ENCODE data around the gene CCDC88C.

Gene CCDC88C

GRCh38 chr14:91377700-91378652 lies 39.6 kb downstream of the CCDC88C start:
- no peak for DNase-seq (ENCODE audit: low read depth in 2 of 2)

GRCh38 chr14:91376547-91377477 lies 40.8 kb downstream of the CCDC88C start:
- no peak for DNase-seq (ENCODE audit: low read depth in 2 of 2)

GRCh38 chr14:91375720-91376452 lies 41.7 kb downstream of the CCDC88C start:
- DNase-seq (ENCODE audit: low read depth in 2 of 2): no peak

- no peak for DNase-seq (ENCODE audit: low read depth in 2 of 2)
These were observed 42.5 kb downstream of the CCDC88C start for GRCh38 chr14:91374879-91375702.

- DNase-seq (ENCODE audit: low read depth in 2 of 2): no peak
These were observed 43.2 kb downstream of the CCDC88C start for GRCh38 chr14:91374287-91374878.

- DNase-seq (ENCODE audit: low read depth in 2 of 2): no peak
These were observed 43.9 kb downstream of the CCDC88C start for GRCh38 chr14:91373591-91374254.

- no peak for DNase-seq (ENCODE audit: low read depth in 2 of 2)
These were observed 44.7 kb downstream of the CCDC88C start for GRCh38 chr14:91372671-91373495.

- no peak for DNase-seq (ENCODE audit: low read depth in 2 of 2)
These were observed 45.6 kb downstream of the CCDC88C start for GRCh38 chr14:91371990-91372375.

- DNase-seq (ENCODE audit: low read depth in 2 of 2): no peak
These were observed 46.3 kb downstream of the CCDC88C start for GRCh38 chr14:91371011-91371989.

- DNase-seq (ENCODE audit: low read depth in 2 of 2): no peak
These were observed 47.8 kb downstream of the CCDC88C start for GRCh38 chr14:91369628-91370445.

- DNase-seq (ENCODE audit: low read depth in 2 of 2): no peak
These were observed 48.7 kb downstream of the CCDC88C start for GRCh38 chr14:91368776-91369416.

GRCh38 chr14:91367173-91368171 lies 50.1 kb downstream of the CCDC88C start:
- no peak for DNase-seq (ENCODE audit: low read depth in 2 of 2)

GRCh38 chr14:91366749-91367148 lies 50.9 kb downstream of the CCDC88C start:
- DNase-seq (ENCODE audit: low read depth in 2 of 2): no peak

- no peak for DNase-seq (ENCODE audit: low read depth in 2 of 2)
These were observed 52.1 kb downstream of the CCDC88C start for GRCh38 chr14:91365552-91365951.

All from stimulated activated CD8-positive, alpha-beta memory T cell treated with anti-CD3 and anti-CD28 coated beads, Interleukin-7, amount 100 ng/mL, for 1 hour (primary cell).